ENCODE measurements around the gene RARS2.

RARS2 gene

GRCh38 chr6:87573307-87574024 lies 16.3 kb downstream of the RARS2 start:
- no peak for DNase-seq (ENCODE audit: low spot score)

- DNase-seq (ENCODE audit: low spot score): no peak
Measured at GRCh38 chr6:87572883-87573282, 16.9 kb downstream of the RARS2 start.

- DNase-seq (ENCODE audit: low spot score): no peak
Measured at GRCh38 chr6:87572021-87572420, 17.8 kb downstream of the RARS2 start.

GRCh38 chr6:87561017-87561416 lies 28.8 kb downstream of the RARS2 start:
- no peak for DNase-seq (ENCODE audit: low spot score)

GRCh38 chr6:87558446-87558845 lies 31.3 kb downstream of the RARS2 start:
- no peak for DNase-seq (ENCODE audit: low spot score)

- no peak for DNase-seq (ENCODE audit: low spot score)
Measured at GRCh38 chr6:87555506-87555905, 34.3 kb downstream of the RARS2 start.

GRCh38 chr6:87553159-87553765 lies 36.5 kb downstream of the RARS2 start:
- DNase-seq (ENCODE audit: low spot score): no peak

GRCh38 chr6:87551799-87552198 lies 38.0 kb downstream of the RARS2 start:
- no peak for DNase-seq (ENCODE audit: low spot score)

- no peak for DNase-seq (ENCODE audit: low spot score)
Measured at GRCh38 chr6:87544474-87544735, 45.4 kb downstream of the RARS2 start.

- no peak for DNase-seq (ENCODE audit: low spot score)
Measured at GRCh38 chr6:87543696-87544473, 45.9 kb downstream of the RARS2 start.

- DNase-seq (ENCODE audit: low spot score): no peak
Measured at GRCh38 chr6:87541744-87542143, 48.0 kb downstream of the RARS2 start.

- no peak for DNase-seq (ENCODE audit: low spot score)
Measured at GRCh38 chr6:87541041-87541440, 48.7 kb downstream of the RARS2 start.

GRCh38 chr6:87540539-87540938 lies 49.2 kb downstream of the RARS2 start:
- no peak for DNase-seq (ENCODE audit: low spot score)

GRCh38 chr6:87539554-87539953 lies 50.2 kb downstream of the RARS2 start:
- DNase-seq (ENCODE audit: low spot score): no peak

GRCh38 chr6:87538510-87539260 lies 51.1 kb downstream of the RARS2 start:
- DNase-seq (ENCODE audit: low spot score): no peak

- no peak for DNase-seq (ENCODE audit: low spot score)
Measured at GRCh38 chr6:87534377-87535047, 55.3 kb downstream of the RARS2 start.

GRCh38 chr6:87529221-87529620 lies 60.6 kb downstream of the RARS2 start:
- DNase-seq (ENCODE audit: low spot score): no peak

- DNase-seq (ENCODE audit: low spot score): no peak
Measured at GRCh38 chr6:87522686-87523085, 67.1 kb downstream of the RARS2 start.

GRCh38 chr6:87518453-87518852 lies 71.3 kb downstream of the RARS2 start:
- DNase-seq (ENCODE audit: low spot score): no peak

- no peak for DNase-seq (ENCODE audit: low spot score)
Measured at GRCh38 chr6:87514831-87515230, 75.0 kb downstream of the RARS2 start.

GRCh38 chr6:87504441-87504840 lies 85.3 kb downstream of the RARS2 start:
- no peak for DNase-seq (ENCODE audit: low spot score)
